Upper lobe of left lung (tissue), 4 donors: ENCODE measurements around the gene OR6Y1.

Source experiments
- EP300 ChIP-seq, 4 donors: sonication (generic); formaldehyde crosslinking; IDR thresholded peaks; one replicate each; pipeline ENCODE4 v1.5.1; 2017; ENCODE audit warnings: antibody characterized with exemption in 4 of 4, control low read depth in 2 of 4
- TF ChIP-seq, protein P1 (sequence below), 6 experiments: fragments of 450-650 bp in 4 of 6; fragments of 200-600 bp in 2 of 6; sonication (generic) in 2 of 6; IDR thresholded peaks; one replicate each; pipeline ENCODE4 v1.5.1; 2016 to 2019; ENCODE audit warnings: antibody characterized with exemption in 6 of 6

DNA sequence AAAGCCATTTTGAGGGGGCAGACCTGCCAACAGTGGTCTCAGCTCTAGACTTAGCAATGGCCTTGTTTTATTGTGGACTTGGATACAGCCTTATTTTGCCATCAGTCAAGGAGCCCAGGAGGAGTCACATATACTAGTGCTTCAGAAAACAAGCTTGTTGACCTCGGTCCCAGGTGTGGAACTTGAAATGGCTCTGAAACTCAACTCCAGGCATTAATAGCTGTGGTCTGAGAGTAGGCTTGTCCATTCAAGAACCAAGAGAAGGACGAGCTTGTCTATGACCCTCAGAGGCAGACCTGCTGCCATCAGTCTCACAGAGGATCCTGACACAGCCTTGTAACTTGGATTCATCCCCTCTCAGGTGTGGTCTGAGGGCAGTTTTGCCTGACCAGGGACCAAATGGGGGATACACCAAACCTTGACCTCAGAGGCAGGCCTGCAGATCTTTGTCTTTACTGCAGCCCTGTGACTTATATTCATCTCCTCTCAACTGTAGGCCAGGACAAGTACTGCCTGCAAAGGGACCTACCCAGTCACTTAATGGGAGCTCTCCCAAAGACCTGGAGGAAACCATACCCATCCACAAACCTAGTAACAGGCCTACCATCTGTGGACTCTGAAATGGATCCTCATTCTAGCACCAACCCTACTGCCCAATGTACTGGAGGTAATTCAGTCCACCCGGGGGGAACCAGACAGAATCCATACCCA, 33.1 kb downstream of the OR6Y1 start:
- TF ChIP-seq, protein P1, sequence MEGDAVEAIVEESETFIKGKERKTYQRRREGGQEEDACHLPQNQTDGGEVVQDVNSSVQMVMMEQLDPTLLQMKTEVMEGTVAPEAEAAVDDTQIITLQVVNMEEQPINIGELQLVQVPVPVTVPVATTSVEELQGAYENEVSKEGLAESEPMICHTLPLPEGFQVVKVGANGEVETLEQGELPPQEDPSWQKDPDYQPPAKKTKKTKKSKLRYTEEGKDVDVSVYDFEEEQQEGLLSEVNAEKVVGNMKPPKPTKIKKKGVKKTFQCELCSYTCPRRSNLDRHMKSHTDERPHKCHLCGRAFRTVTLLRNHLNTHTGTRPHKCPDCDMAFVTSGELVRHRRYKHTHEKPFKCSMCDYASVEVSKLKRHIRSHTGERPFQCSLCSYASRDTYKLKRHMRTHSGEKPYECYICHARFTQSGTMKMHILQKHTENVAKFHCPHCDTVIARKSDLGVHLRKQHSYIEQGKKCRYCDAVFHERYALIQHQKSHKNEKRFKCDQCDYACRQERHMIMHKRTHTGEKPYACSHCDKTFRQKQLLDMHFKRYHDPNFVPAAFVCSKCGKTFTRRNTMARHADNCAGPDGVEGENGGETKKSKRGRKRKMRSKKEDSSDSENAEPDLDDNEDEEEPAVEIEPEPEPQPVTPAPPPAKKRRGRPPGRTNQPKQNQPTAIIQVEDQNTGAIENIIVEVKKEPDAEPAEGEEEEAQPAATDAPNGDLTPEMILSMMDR (IDR thresholded peaks at IDR 0.05): no peak
- no peak for TF ChIP-seq EP300 (IDR thresholded peaks at IDR 0.05)
